PFSK-1 (cell line): ENCODE measurements around the gene PTPN4. TPM values are rescaled to one million over a fixed set of nuclear protein-coding genes. Genes with fewer than 3 reads are reported as not detected.

ENCODE experiments used
- FOXP2 ChIP-seq: optimal IDR thresholded peaks from 2 replicates; pipeline ENCODE3; 2011; ENCODE audit warnings: borderline replicate concordance, control low read depth, inconsistent platforms; ENCODE audit not compliant: insufficient read depth; ENCODE audit errors: extremely low read length, extremely low read depth
- POLR2AphosphoS5 ChIP-seq: IDR thresholded peaks from 2 replicates; pipeline ENCODE4 v1.6.1; 2012; ENCODE audit warnings: low read depth, mild to moderate bottlenecking, control low read depth, low read length, moderate library complexity
- SIN3A ChIP-seq: IDR thresholded peaks from 2 replicates; pipeline ENCODE4 v1.6.1; 2012; ENCODE audit warnings: mild to moderate bottlenecking, low read length, moderate library complexity, borderline replicate concordance; ENCODE audit not compliant: insufficient read depth
- TAF1 ChIP-seq: IDR thresholded peaks from 2 replicates; pipeline ENCODE4 v1.6.1; 2012; ENCODE audit warnings: low read length, control low read depth, borderline replicate concordance; ENCODE audit not compliant: insufficient read depth
- polyA plus RNA-seq: library from polyadenylated mRNA; unstranded; fragments of >200 nt; gene quantifications from one replicate; pipeline ENCODE4 v1.2.1, GENCODE V29; 2012; ENCODE audit warnings: low read depth, missing spikeins; ENCODE audit not compliant: insufficient read length
- TF ChIP-seq, protein P1 (sequence below), 2 experiments: IDR thresholded peaks; 2 replicates each; pipeline versions ENCODE4 v1.6.1 to v1.8.0; 2011 to 2012; ENCODE audit warnings: low read depth in 2 of 2, low read length in 2 of 2, control low read depth in 1 of 2, inconsistent platforms in 1 of 2, mild to moderate bottlenecking in 1 of 2, moderate library complexity in 1 of 2; ENCODE audit not compliant: insufficient read depth in 1 of 2

The PTPN4 gene, protein sequence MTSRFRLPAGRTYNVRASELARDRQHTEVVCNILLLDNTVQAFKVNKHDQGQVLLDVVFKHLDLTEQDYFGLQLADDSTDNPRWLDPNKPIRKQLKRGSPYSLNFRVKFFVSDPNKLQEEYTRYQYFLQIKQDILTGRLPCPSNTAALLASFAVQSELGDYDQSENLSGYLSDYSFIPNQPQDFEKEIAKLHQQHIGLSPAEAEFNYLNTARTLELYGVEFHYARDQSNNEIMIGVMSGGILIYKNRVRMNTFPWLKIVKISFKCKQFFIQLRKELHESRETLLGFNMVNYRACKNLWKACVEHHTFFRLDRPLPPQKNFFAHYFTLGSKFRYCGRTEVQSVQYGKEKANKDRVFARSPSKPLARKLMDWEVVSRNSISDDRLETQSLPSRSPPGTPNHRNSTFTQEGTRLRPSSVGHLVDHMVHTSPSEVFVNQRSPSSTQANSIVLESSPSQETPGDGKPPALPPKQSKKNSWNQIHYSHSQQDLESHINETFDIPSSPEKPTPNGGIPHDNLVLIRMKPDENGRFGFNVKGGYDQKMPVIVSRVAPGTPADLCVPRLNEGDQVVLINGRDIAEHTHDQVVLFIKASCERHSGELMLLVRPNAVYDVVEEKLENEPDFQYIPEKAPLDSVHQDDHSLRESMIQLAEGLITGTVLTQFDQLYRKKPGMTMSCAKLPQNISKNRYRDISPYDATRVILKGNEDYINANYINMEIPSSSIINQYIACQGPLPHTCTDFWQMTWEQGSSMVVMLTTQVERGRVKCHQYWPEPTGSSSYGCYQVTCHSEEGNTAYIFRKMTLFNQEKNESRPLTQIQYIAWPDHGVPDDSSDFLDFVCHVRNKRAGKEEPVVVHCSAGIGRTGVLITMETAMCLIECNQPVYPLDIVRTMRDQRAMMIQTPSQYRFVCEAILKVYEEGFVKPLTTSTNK
- 4.4 TPM for polyA plus RNA-seq

- TF ChIP-seq FOXP2 (peak; percentile 73), POLR2AphosphoS5 (peak; percentile 76), TAF1 (peak; percentile 56; the same call in 1 of the 2 replicates), SIN3A (peak; percentile 54; the same call in 1 of the 2 replicates)
- TF ChIP-seq, protein P1, sequence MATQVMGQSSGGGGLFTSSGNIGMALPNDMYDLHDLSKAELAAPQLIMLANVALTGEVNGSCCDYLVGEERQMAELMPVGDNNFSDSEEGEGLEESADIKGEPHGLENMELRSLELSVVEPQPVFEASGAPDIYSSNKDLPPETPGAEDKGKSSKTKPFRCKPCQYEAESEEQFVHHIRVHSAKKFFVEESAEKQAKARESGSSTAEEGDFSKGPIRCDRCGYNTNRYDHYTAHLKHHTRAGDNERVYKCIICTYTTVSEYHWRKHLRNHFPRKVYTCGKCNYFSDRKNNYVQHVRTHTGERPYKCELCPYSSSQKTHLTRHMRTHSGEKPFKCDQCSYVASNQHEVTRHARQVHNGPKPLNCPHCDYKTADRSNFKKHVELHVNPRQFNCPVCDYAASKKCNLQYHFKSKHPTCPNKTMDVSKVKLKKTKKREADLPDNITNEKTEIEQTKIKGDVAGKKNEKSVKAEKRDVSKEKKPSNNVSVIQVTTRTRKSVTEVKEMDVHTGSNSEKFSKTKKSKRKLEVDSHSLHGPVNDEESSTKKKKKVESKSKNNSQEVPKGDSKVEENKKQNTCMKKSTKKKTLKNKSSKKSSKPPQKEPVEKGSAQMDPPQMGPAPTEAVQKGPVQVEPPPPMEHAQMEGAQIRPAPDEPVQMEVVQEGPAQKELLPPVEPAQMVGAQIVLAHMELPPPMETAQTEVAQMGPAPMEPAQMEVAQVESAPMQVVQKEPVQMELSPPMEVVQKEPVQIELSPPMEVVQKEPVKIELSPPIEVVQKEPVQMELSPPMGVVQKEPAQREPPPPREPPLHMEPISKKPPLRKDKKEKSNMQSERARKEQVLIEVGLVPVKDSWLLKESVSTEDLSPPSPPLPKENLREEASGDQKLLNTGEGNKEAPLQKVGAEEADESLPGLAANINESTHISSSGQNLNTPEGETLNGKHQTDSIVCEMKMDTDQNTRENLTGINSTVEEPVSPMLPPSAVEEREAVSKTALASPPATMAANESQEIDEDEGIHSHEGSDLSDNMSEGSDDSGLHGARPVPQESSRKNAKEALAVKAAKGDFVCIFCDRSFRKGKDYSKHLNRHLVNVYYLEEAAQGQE (IDR thresholded peaks at IDR 0.05; ENCODE audit: insufficient read depth in 1 of 2, low read depth in 2 of 2, low read length in 2 of 2): no peak
These were observed at the start of gene PTPN4 for GRCh38 chr2:119759451-119760236. TSS of gene PTPN4 (plus strand) at chr2:119759922. CDS start at chr2:119809854, 49,932 bp downstream.

DNA sequence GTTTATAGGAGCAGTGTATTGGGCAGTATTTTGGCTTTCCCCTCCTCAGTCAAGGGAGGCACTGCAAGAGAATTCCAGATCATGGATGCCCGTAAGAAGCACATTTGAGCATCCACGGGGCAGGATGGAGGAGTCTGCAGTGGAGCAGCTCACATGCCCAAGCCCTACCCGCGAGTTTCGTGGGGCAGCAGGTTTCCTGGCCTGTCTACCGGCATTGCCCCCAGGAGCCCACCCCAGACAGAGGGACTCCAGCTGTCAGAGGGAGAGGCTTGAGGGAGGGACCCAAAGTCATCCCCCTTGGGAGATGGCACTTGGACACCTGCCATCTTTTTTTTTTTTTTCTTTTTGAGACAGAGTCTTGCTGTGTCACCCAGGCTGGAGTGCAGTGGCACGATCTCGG lies 49.4 kb upstream of the PTPN4 start:
- TF ChIP-seq FOXP2: no peak
- TF ChIP-seq SIN3A: no peak
- no peak for TF ChIP-seq TAF1
- TF ChIP-seq, protein P1 (IDR thresholded peaks at IDR 0.05; ENCODE audit: insufficient read depth in 1 of 2, low read depth in 2 of 2, low read length in 2 of 2): no peak
- TF ChIP-seq POLR2AphosphoS5: no peak

GRCh38 chr2:119711352-119711751 lies 48.4 kb upstream of the PTPN4 start:
- no peak for TF ChIP-seq POLR2AphosphoS5
- TF ChIP-seq FOXP2: no peak
- no peak for TF ChIP-seq SIN3A
- no peak for TF ChIP-seq TAF1
- TF ChIP-seq, protein P1 (IDR thresholded peaks at IDR 0.05; ENCODE audit: insufficient read depth in 1 of 2, low read depth in 2 of 2, low read length in 2 of 2): no peak

GRCh38 chr2:119712571-119712970 lies 47.2 kb upstream of the PTPN4 start:
- TF ChIP-seq POLR2AphosphoS5 (no peak), TAF1 (no peak), FOXP2 (no peak), SIN3A (no peak)
- TF ChIP-seq, protein P1 (IDR thresholded peaks at IDR 0.05; ENCODE audit: insufficient read depth in 1 of 2, low read depth in 2 of 2, low read length in 2 of 2): no peak
